ENCODE measurements around the gene MCRIP2.

DNA sequence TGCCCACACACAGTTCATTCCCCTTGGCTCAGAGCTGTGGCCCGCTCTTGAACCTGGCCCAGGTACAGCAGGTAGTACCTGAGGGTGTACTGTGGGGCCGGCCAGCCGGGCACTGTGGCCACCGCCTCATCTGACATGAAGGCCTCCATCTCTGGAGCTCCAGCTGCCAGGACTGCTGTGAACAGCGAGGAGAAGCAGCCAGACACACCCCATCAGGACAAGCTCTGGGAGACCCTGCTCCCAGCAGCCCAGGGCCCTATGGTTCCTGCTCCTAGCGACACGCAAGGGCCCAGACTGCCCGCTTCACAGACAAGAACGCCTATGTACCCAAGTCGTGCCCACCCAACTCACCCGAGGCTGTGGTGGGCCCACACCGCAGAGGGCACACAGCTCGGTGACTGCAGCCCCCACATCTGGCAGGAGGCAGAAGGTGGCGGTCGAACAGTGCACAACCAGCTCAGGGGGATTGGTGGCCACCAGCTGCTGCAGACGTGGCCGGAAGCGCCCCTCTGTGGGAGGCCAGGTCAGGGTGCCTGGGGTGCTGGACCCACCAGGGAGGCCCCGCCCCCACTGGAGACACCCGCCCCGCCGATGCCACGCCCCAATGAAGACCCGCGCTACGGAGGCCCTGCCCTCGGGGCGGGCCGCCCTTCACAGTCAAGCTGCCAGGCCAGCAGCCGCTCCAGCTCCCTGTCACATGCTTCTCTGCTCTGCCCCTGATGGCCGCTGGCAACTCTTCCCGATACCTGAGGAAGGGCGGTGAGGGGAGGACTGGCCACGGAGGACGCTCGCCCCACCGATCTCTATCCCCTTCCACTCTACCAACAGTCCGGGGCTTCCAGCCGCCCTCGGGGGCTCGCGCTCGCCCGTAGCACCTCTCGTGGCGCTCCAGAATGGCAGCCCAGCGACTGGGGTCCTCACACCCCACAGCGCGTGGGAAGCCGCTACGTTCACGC lies 37.5 kb downstream of the MCRIP2 start:
- TF ChIP-seq, protein P1, sequence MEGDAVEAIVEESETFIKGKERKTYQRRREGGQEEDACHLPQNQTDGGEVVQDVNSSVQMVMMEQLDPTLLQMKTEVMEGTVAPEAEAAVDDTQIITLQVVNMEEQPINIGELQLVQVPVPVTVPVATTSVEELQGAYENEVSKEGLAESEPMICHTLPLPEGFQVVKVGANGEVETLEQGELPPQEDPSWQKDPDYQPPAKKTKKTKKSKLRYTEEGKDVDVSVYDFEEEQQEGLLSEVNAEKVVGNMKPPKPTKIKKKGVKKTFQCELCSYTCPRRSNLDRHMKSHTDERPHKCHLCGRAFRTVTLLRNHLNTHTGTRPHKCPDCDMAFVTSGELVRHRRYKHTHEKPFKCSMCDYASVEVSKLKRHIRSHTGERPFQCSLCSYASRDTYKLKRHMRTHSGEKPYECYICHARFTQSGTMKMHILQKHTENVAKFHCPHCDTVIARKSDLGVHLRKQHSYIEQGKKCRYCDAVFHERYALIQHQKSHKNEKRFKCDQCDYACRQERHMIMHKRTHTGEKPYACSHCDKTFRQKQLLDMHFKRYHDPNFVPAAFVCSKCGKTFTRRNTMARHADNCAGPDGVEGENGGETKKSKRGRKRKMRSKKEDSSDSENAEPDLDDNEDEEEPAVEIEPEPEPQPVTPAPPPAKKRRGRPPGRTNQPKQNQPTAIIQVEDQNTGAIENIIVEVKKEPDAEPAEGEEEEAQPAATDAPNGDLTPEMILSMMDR (IDR thresholded peaks at IDR 0.05) = no peak
- no peak for TF ChIP-seq POLR2A (IDR thresholded peaks at IDR 0.05)
